GM23338 (cell line): Measurements from ENCODE around the gene DOCK2. TPM values are rescaled to one million over a fixed set of nuclear protein-coding genes. Genes with fewer than 3 reads are reported as not detected.

Source experiments
- ATAC-seq: fragments of 200-7000 bp; cut with Tn5 transposase; 3 replicates; pipeline ENCODE4 v1.9.1; 2020
- DNase-seq: peaks from one replicate; pipeline ENCODE4 v3.0.0-alpha.2; 2015; ENCODE audit warnings: low spot score
- H2AFZ ChIP-seq: fragments of 200-600 bp; sonication (generic); 2 replicates; pipeline ENCODE4 v1.8.0; 2016; ENCODE audit warnings: antibody characterized with exemption, mild to moderate bottlenecking, moderate library complexity
- H3F3A ChIP-seq: fragments of 200-600 bp; sonication (generic); replicated peaks from 2 replicates; pipeline ENCODE4 v1.8.0; 2017; ENCODE audit warnings: antibody characterized with exemption, mixed run types, low read depth
- H3K27ac ChIP-seq: fragments of 200-600 bp; sonication (generic); 2 replicates; pipeline ENCODE4 v1.6.1; 2016; ENCODE audit warnings: low read depth
- H3K27me3 ChIP-seq: fragments of 200-600 bp; sonication (generic); 2 replicates; pipeline ENCODE4 v1.8.0; 2016; ENCODE audit warnings: mild to moderate bottlenecking, mixed run types, moderate library complexity; ENCODE audit not compliant: insufficient read depth
- H3K36me3 ChIP-seq: fragments of 200-600 bp; sonication (generic); 2 replicates; pipeline ENCODE4 v1.8.0; 2016; ENCODE audit warnings: mild to moderate bottlenecking; ENCODE audit not compliant: insufficient read depth
- H3K4me1 ChIP-seq: fragments of 200-600 bp; sonication (generic); 2 replicates; pipeline ENCODE4 v1.8.0; 2016; ENCODE audit warnings: mild to moderate bottlenecking, moderate library complexity; ENCODE audit not compliant: insufficient read depth
- H3K4me2 ChIP-seq: fragments of 200-600 bp; sonication (generic); 2 replicates; pipeline ENCODE4 v1.7.1; 2017; ENCODE audit warnings: mixed run types
- H3K4me3 ChIP-seq: fragments of 200-600 bp; sonication (generic); 2 replicates; pipeline ENCODE4 v1.6.1; 2016; ENCODE audit warnings: mixed run types
- H3K79me2 ChIP-seq: fragments of 200-600 bp; sonication (generic); replicated peaks from 2 replicates; pipeline ENCODE4 v1.8.0; 2017; ENCODE audit warnings: mild to moderate bottlenecking; ENCODE audit not compliant: insufficient read depth
- H3K9me2 ChIP-seq: fragments of 200-600 bp; sonication (generic); 2 replicates; pipeline ENCODE4 v1.8.0; 2017; ENCODE audit not compliant: insufficient read depth
- H4K20me1 ChIP-seq: fragments of 200-600 bp; sonication (generic); replicated peaks from 2 replicates; pipeline ENCODE4 v1.8.0; 2017; ENCODE audit warnings: mild to moderate bottlenecking; ENCODE audit not compliant: insufficient read depth
- H3K27ac Mint-ChIP-seq: 2 replicates; pipeline ENCODE4 v1.8.0; 2020; ENCODE audit warnings: inconsistent platforms, mild to moderate bottlenecking, moderate library complexity, mixed read lengths
- H3K27me3 Mint-ChIP-seq: 3 replicates; pipeline ENCODE4 v1.8.0; 2022; ENCODE audit warnings: low read depth, mild to moderate bottlenecking, moderate library complexity, mixed read lengths, inconsistent platforms; ENCODE audit not compliant: insufficient read depth, poor library complexity
- H3K36me3 Mint-ChIP-seq: 3 replicates; pipeline ENCODE4 v1.8.0; 2021; ENCODE audit warnings: low read depth, mild to moderate bottlenecking, inconsistent platforms, moderate library complexity, mixed read lengths
- H3K4me1 Mint-ChIP-seq: 3 replicates; pipeline ENCODE4 v1.8.0; 2020; ENCODE audit warnings: mild to moderate bottlenecking, inconsistent platforms, mixed read lengths
- H3K4me3 Mint-ChIP-seq: 3 replicates; pipeline ENCODE4 v1.8.0; 2021; ENCODE audit warnings: moderate library complexity, mild to moderate bottlenecking, inconsistent platforms, mixed read lengths
- H3K9me3 Mint-ChIP-seq: 3 replicates; pipeline ENCODE4 v1.8.0; 2020; ENCODE audit warnings: moderate library complexity, mild to moderate bottlenecking, inconsistent platforms, mixed read lengths
- CREB1 ChIP-seq: fragments of 250-450 bp; sonication (Bioruptor Pico); IDR thresholded peaks from 2 replicates; pipeline ENCODE4 v1.5.0; 2020; ENCODE audit warnings: low read depth, mild to moderate bottlenecking, moderate library complexity
- EZH2 ChIP-seq: fragments of 200-600 bp; sonication (generic); IDR thresholded peaks from one replicate; pipeline ENCODE4 v1.8.0; 2017; ENCODE audit warnings: antibody characterized with exemption, mild to moderate bottlenecking, low read depth; ENCODE audit not compliant: unreplicated experiment
- EZH2phosphoT487 ChIP-seq: fragments of 200-600 bp; sonication (generic); IDR thresholded peaks from one replicate; pipeline ENCODE4 v1.8.1; 2018; ENCODE audit warnings: antibody characterized with exemption; ENCODE audit not compliant: unreplicated experiment
- JUNB ChIP-seq: IDR thresholded peaks from one replicate; pipeline ENCODE4 v1.6.1; 2016; ENCODE audit warnings: antibody characterized with exemption; ENCODE audit not compliant: unreplicated experiment
- NANOG ChIP-seq: IDR thresholded peaks from 2 replicates; pipeline ENCODE4 v1.6.1; 2016; ENCODE audit warnings: antibody characterized with exemption, borderline replicate concordance
- POLR2AphosphoS5 ChIP-seq: IDR thresholded peaks from 2 replicates; pipeline ENCODE4 v1.6.1; 2016; ENCODE audit warnings: antibody characterized with exemption, low read depth
- STAT1 ChIP-seq: IDR thresholded peaks from one replicate; pipeline ENCODE4 v1.6.1; 2016; ENCODE audit warnings: antibody characterized with exemption; ENCODE audit not compliant: unreplicated experiment
- ZNF114 ChIP-seq: fragments of 250-450 bp; sonication (Bioruptor Pico); IDR thresholded peaks from 2 replicates; pipeline ENCODE4 v1.5.0; 2020; ENCODE audit warnings: mild to moderate bottlenecking, moderate library complexity
- ZNF331 ChIP-seq: fragments of 250-450 bp; sonication (Bioruptor Pico); IDR thresholded peaks from 2 replicates; pipeline ENCODE4 v1.5.0; 2020; ENCODE audit warnings: low read depth, mild to moderate bottlenecking, moderate library complexity
- polyA plus RNA-seq: library from polyadenylated mRNA; unstranded; fragments of >200 nt; fragmentation: Nextera tagmentation; extraction: Ambion mirVana; gene quantifications from 2 replicates; pipeline ENCODE4 v1.2.1, GENCODE V29; 2016
- total RNA-seq: library from RNA; depleted of rRNA; stranded (reverse); fragments of >200 nt; shearing (Covaris generic); gene quantifications from 2 replicates; pipeline ENCODE4 v1.2.3, GENCODE V29; 2014
- TF ChIP-seq, protein P1 (sequence below), 2 experiments: fragments of 200-600 bp in 1 of 2; sonication (generic) in 1 of 2; conservative IDR thresholded peaks; 2 replicates each; pipeline versions ENCODE4 v1.5.1 to v1.6.1; 2016 to 2017; ENCODE audit warnings: antibody characterized with exemption in 2 of 2, low read depth in 2 of 2, mild to moderate bottlenecking in 2 of 2, moderate library complexity in 1 of 2
- TF ChIP-seq, protein P2 (sequence below): fragments of 250-450 bp; sonication (Bioruptor Pico); IDR thresholded peaks from 2 replicates; pipeline ENCODE4 v1.5.0; 2020; ENCODE audit warnings: mild to moderate bottlenecking, moderate library complexity
- TF ChIP-seq, protein P3 (sequence below): IDR thresholded peaks from one replicate; pipeline ENCODE4 v1.6.1; 2018; ENCODE audit warnings: antibody characterized with exemption; ENCODE audit not compliant: unreplicated experiment
- TF ChIP-seq, protein P4 (sequence below): IDR thresholded peaks from 2 replicates; pipeline ENCODE4 v1.6.1; 2016; ENCODE audit warnings: antibody characterized with exemption

The DOCK2 gene
- total and polyA plus RNA-seq, 2 experiments from 2014 or later = 3.7 to 9.4 TPM

DNA sequence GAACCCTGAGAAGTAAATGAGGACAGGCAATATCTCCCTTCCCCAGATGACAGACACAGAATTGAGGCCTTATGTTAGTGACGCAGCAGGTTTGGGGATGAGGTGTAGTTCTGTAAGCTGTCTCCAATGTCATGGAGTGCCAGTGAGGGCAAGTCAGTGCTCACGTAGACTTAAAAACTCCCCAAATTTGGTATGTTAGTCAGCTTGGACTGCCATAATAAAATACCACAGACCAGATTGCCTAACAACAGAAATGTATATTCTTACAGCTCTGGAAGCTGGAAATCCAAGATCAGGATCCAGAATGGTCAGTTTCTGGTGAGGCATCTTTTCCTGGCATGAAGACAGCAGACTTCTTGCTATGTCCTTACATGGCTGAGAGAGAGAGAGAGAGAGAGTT is 483.5 kb downstream of the DOCK2 start:
- Mint-ChIP-seq H3K4me3 (no peak overlapping the region), H3K27ac (no peak overlapping the region), H3K27me3 (peaks cover 3% of the 10 kb centered on the region), H3K36me3 (peaks cover 3% of the 10 kb centered on the region; the same call in 2 of the 3 replicates), H3K9me3 (peaks cover 7% of the 10 kb centered on the region; the same call in 2 of the 3 replicates), H3K4me1 (peaks cover 6% of the 10 kb centered on the region)
- H3K27me3 ChIP-seq = no peaks in the 10 kb centered on the region
- no peak overlapping the region for H3K4me3 ChIP-seq
- no peaks in the 10 kb centered on the region for H4K20me1 ChIP-seq
- H3K4me1 ChIP-seq = no peaks in the 10 kb centered on the region
- H3K27ac ChIP-seq = no peak overlapping the region
- TF ChIP-seq, protein P1, sequence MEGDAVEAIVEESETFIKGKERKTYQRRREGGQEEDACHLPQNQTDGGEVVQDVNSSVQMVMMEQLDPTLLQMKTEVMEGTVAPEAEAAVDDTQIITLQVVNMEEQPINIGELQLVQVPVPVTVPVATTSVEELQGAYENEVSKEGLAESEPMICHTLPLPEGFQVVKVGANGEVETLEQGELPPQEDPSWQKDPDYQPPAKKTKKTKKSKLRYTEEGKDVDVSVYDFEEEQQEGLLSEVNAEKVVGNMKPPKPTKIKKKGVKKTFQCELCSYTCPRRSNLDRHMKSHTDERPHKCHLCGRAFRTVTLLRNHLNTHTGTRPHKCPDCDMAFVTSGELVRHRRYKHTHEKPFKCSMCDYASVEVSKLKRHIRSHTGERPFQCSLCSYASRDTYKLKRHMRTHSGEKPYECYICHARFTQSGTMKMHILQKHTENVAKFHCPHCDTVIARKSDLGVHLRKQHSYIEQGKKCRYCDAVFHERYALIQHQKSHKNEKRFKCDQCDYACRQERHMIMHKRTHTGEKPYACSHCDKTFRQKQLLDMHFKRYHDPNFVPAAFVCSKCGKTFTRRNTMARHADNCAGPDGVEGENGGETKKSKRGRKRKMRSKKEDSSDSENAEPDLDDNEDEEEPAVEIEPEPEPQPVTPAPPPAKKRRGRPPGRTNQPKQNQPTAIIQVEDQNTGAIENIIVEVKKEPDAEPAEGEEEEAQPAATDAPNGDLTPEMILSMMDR (conservative IDR thresholded peaks at IDR 0.05; ENCODE audit: low read depth in 2 of 2) = no peak
- TF ChIP-seq, protein P2, sequence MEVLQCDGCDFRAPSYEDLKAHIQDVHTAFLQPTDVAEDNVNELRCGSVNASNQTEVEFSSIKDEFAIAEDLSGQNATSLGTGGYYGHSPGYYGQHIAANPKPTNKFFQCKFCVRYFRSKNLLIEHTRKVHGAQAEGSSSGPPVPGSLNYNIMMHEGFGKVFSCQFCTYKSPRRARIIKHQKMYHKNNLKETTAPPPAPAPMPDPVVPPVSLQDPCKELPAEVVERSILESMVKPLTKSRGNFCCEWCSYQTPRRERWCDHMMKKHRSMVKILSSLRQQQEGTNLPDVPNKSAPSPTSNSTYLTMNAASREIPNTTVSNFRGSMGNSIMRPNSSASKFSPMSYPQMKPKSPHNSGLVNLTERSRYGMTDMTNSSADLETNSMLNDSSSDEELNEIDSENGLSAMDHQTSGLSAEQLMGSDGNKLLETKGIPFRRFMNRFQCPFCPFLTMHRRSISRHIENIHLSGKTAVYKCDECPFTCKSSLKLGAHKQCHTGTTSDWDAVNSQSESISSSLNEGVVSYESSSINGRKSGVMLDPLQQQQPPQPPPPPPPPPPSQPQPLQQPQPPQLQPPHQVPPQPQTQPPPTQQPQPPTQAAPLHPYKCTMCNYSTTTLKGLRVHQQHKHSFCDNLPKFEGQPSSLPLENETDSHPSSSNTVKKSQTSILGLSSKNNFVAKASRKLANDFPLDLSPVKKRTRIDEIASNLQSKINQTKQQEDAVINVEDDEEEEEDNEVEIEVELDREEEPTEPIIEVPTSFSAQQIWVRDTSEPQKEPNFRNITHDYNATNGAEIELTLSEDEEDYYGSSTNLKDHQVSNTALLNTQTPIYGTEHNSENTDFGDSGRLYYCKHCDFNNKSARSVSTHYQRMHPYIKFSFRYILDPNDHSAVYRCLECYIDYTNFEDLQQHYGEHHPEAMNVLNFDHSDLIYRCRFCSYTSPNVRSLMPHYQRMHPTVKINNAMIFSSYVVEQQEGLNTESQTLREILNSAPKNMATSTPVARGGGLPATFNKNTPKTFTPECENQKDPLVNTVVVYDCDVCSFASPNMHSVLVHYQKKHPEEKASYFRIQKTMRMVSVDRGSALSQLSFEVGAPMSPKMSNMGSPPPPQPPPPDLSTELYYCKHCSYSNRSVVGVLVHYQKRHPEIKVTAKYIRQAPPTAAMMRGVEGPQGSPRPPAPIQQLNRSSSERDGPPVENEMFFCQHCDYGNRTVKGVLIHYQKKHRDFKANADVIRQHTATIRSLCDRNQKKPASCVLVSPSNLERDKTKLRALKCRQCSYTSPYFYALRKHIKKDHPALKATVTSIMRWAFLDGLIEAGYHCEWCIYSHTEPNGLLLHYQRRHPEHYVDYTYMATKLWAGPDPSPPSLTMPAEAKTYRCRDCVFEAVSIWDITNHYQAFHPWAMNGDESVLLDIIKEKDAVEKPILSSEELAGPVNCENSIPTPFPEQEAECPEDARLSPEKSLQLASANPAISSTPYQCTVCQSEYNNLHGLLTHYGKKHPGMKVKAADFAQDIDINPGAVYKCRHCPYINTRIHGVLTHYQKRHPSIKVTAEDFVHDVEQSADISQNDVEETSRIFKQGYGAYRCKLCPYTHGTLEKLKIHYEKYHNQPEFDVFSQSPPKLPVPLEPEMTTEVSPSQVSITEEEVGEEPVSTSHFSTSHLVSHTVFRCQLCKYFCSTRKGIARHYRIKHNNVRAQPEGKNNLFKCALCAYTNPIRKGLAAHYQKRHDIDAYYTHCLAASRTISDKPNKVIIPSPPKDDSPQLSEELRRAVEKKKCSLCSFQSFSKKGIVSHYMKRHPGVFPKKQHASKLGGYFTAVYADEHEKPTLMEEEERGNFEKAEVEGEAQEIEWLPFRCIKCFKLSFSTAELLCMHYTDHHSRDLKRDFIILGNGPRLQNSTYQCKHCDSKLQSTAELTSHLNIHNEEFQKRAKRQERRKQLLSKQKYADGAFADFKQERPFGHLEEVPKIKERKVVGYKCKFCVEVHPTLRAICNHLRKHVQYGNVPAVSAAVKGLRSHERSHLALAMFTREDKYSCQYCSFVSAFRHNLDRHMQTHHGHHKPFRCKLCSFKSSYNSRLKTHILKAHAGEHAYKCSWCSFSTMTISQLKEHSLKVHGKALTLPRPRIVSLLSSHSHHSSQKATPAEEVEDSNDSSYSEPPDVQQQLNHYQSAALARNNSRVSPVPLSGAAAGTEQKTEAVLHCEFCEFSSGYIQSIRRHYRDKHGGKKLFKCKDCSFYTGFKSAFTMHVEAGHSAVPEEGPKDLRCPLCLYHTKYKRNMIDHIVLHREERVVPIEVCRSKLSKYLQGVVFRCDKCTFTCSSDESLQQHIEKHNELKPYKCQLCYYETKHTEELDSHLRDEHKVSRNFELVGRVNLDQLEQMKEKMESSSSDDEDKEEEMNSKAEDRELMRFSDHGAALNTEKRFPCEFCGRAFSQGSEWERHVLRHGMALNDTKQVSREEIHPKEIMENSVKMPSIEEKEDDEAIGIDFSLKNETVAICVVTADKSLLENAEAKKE (CRISPR knock-in tag) = no peak
- TF ChIP-seq NANOG (no peak), ZNF114 (CRISPR knock-in tag) (no peak), POLR2AphosphoS5 (no peak), EZH2 (no peak), ZNF331 (CRISPR knock-in tag) (no peak), CREB1 (CRISPR knock-in tag) (no peak), STAT1 (no peak), JUNB (no peak), EZH2phosphoT487 (no peak)
- TF ChIP-seq, protein P3, sequence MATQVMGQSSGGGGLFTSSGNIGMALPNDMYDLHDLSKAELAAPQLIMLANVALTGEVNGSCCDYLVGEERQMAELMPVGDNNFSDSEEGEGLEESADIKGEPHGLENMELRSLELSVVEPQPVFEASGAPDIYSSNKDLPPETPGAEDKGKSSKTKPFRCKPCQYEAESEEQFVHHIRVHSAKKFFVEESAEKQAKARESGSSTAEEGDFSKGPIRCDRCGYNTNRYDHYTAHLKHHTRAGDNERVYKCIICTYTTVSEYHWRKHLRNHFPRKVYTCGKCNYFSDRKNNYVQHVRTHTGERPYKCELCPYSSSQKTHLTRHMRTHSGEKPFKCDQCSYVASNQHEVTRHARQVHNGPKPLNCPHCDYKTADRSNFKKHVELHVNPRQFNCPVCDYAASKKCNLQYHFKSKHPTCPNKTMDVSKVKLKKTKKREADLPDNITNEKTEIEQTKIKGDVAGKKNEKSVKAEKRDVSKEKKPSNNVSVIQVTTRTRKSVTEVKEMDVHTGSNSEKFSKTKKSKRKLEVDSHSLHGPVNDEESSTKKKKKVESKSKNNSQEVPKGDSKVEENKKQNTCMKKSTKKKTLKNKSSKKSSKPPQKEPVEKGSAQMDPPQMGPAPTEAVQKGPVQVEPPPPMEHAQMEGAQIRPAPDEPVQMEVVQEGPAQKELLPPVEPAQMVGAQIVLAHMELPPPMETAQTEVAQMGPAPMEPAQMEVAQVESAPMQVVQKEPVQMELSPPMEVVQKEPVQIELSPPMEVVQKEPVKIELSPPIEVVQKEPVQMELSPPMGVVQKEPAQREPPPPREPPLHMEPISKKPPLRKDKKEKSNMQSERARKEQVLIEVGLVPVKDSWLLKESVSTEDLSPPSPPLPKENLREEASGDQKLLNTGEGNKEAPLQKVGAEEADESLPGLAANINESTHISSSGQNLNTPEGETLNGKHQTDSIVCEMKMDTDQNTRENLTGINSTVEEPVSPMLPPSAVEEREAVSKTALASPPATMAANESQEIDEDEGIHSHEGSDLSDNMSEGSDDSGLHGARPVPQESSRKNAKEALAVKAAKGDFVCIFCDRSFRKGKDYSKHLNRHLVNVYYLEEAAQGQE = no peak
- TF ChIP-seq, protein P4, sequence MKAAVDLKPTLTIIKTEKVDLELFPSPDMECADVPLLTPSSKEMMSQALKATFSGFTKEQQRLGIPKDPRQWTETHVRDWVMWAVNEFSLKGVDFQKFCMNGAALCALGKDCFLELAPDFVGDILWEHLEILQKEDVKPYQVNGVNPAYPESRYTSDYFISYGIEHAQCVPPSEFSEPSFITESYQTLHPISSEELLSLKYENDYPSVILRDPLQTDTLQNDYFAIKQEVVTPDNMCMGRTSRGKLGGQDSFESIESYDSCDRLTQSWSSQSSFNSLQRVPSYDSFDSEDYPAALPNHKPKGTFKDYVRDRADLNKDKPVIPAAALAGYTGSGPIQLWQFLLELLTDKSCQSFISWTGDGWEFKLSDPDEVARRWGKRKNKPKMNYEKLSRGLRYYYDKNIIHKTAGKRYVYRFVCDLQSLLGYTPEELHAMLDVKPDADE = no peak
- no peak overlapping the region for H2AFZ ChIP-seq
- H3F3A ChIP-seq = no peaks in the 10 kb centered on the region
- no peak for DNase-seq
- no peak for ATAC-seq
- no peaks in the 10 kb centered on the region for H3K36me3 ChIP-seq
- peaks cover 9% of the 10 kb centered on the region; the same call in 1 of the 2 replicates for H3K9me2 ChIP-seq
- H3K79me2 ChIP-seq = no peaks in the 10 kb centered on the region
- no peak overlapping the region for H3K4me2 ChIP-seq
